Ascending aorta (tissue), 2 donors: ENCODE results near the gene LRP5. TPM values are rescaled to one million over a fixed set of nuclear protein-coding genes. Genes with fewer than 3 reads are reported as not detected.

Source experiments
- DNase-seq, 2 donors: peaks; one replicate each; pipeline ENCODE4 v3.0.0-alpha.2; 2019; ENCODE audit warnings: low spot score in 2 of 2
- H3K27ac ChIP-seq, 2 donors: fragments of 200-600 bp; sonication (generic); one replicate each; pipeline ENCODE4 v1.5.1; 2016 to 2017; ENCODE audit warnings: mild to moderate bottlenecking in 1 of 2
- H3K27me3 ChIP-seq: fragments of 200-600 bp; sonication (generic); one replicate; pipeline ENCODE4 v1.5.1; 2017
- H3K36me3 ChIP-seq, 2 donors: fragments of 200-600 bp; sonication (generic); one replicate each; pipeline ENCODE4 v1.5.1; 2016
- H3K4me1 ChIP-seq, 2 donors: fragments of 200-600 bp; sonication (generic); one replicate each; pipeline ENCODE4 v1.5.1; 2016 to 2017; ENCODE audit warnings: mild to moderate bottlenecking in 1 of 2
- H3K4me3 ChIP-seq, 2 donors: fragments of 200-600 bp; sonication (generic); one replicate each; pipeline ENCODE4 v1.5.1; 2016 to 2017; ENCODE audit warnings: mild to moderate bottlenecking in 1 of 2
- H3K9me3 ChIP-seq, 2 donors: fragments of 200-600 bp; sonication (generic); one replicate each; pipeline ENCODE4 v1.5.1; 2016
- intact Hi-C: fragments of 100-400 bp; cut with DNase I; formaldehyde crosslinking; loops from one replicate; pipeline ENCODE4 v1.15.1; 2023
- total RNA-seq: library from RNA; depleted of rRNA; stranded (reverse); fragments of >200 nt; gene quantifications from one replicate; pipeline ENCODE4 v1.1.0, GENCODE V29; 2016
- TF ChIP-seq, protein P1 (sequence below), 3 experiments: fragments of 200-600 bp in 2 of 3; fragments of 450-650 bp in 1 of 3; sonication (generic) in 2 of 3; IDR thresholded peaks; one replicate each; pipeline ENCODE4 v1.5.1; 2016 to 2019; ENCODE audit warnings: antibody characterized with exemption in 3 of 3, mild to moderate bottlenecking in 1 of 3, moderate library complexity in 1 of 3

Gene LRP5
- total RNA-seq, 1 donor from 2014 or later: 130 TPM

DNA sequence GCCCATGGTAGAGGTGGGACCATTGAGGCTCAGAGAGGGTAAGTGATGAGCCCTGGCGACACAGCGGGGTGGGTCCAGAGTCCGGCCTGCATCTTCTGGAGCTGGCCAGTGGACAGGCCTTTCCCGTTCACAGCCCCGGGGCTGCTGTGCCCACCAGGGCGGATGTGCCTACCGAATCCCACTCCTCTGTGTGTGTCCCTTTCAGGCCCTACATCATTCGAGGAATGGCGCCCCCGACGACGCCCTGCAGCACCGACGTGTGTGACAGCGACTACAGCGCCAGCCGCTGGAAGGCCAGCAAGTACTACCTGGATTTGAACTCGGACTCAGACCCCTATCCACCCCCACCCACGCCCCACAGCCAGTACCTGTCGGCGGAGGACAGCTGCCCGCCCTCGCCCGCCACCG lies 136.2 kb downstream of the LRP5 start:
- Histone ChIP-seq H3K9me3 (no peaks in the 10 kb centered on the region), H3K27me3 (no peaks in the 10 kb centered on the region), H3K4me1 (no peaks in the 10 kb centered on the region), H3K4me3 (no peak overlapping the region), H3K27ac (no peak overlapping the region), H3K36me3 (peaks cover 21 to 43% of the 10 kb centered on the region in 2 donors)
- DNase-seq: no peak
- TF ChIP-seq, protein P1, sequence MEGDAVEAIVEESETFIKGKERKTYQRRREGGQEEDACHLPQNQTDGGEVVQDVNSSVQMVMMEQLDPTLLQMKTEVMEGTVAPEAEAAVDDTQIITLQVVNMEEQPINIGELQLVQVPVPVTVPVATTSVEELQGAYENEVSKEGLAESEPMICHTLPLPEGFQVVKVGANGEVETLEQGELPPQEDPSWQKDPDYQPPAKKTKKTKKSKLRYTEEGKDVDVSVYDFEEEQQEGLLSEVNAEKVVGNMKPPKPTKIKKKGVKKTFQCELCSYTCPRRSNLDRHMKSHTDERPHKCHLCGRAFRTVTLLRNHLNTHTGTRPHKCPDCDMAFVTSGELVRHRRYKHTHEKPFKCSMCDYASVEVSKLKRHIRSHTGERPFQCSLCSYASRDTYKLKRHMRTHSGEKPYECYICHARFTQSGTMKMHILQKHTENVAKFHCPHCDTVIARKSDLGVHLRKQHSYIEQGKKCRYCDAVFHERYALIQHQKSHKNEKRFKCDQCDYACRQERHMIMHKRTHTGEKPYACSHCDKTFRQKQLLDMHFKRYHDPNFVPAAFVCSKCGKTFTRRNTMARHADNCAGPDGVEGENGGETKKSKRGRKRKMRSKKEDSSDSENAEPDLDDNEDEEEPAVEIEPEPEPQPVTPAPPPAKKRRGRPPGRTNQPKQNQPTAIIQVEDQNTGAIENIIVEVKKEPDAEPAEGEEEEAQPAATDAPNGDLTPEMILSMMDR (IDR thresholded peaks at IDR 0.05): no peak
- intact Hi-C loops: loop anchor here (5.0 to 10.0 kb wide), 2 partner anchors 231 to 434 kb away; partner anchors contain the start of gene ALDH3B1

DNA sequence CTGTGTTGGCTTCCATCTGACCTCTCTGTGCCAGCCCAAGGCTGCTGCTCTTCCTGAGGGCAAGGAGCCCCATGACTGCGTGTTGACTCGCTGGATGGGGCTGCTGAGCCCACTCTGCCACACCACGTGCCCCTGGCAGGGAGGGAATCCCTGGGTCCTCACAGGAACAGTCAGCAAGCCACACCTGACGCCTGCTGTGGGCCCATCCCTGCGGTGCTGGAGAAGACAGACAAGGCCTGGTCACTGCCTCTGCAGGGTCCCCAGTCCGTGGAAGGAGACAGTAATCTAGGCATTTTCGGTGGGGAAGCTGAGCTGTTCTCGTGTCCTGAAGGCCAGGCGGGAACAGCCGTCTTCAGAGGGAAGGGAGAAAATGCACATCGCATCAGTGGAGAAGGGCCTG lies 137.6 kb downstream of the LRP5 start:
- Histone ChIP-seq H3K27ac (no peak overlapping the region), H3K4me3 (no peak overlapping the region), H3K9me3 (no peaks in the 10 kb centered on the region), H3K36me3 (peaks cover 21 to 43% of the 10 kb centered on the region in 2 donors), H3K4me1 (no peaks in the 10 kb centered on the region), H3K27me3 (no peaks in the 10 kb centered on the region)
- DNase-seq: peak in 1 of 2 donors; percentile 60
- intact Hi-C loops: loop anchor here (5.0 to 10.0 kb wide), 2 partner anchors 233 to 435 kb away; partner anchors contain the start of gene ALDH3B1
- TF ChIP-seq, protein P1 (IDR thresholded peaks at IDR 0.05): no peak

DNA sequence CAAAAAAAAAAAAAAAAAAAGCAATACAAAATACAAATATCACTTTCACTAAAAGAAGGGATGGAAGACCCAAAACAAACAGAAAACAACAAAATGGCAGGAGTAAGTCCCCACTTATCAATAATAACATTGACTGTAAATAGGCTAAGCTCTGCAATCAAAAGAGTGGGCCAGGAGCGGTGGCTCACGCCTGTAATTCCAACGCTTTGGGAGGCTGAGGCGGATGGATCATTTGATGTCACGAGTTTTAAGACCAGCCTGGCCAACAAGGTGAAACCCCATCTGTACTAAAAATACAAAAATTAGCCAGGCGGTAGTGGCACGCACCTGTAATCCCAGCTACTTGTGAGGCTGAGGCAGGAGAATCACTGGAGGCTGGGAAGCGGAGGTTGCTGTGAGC lies 138.3 kb downstream of the LRP5 start:
- no peak for DNase-seq
- no peaks in the 10 kb centered on the region for H3K4me1 ChIP-seq
- H3K9me3 ChIP-seq: no peaks in the 10 kb centered on the region
- no peak overlapping the region for H3K27ac ChIP-seq
- TF ChIP-seq, protein P1 (IDR thresholded peaks at IDR 0.05): no peak
- H3K27me3 ChIP-seq: no peaks in the 10 kb centered on the region
- intact Hi-C loops: no loop called here
- H3K4me3 ChIP-seq: no peak overlapping the region
- H3K36me3 ChIP-seq: peaks cover 21 to 39% of the 10 kb centered on the region in 2 donors

- TF ChIP-seq, protein P1 (IDR thresholded peaks at IDR 0.05): no peak
- H3K9me3 ChIP-seq: no peaks in the 10 kb centered on the region
- intact Hi-C loops: no loop called here
- no peaks in the 10 kb centered on the region for H3K4me1 ChIP-seq
- H3K27ac ChIP-seq: no peak overlapping the region
- DNase-seq: peak in 1 of 2 donors; percentile 56
- no peak overlapping the region for H3K4me3 ChIP-seq
- H3K27me3 ChIP-seq: no peaks in the 10 kb centered on the region
- peaks cover 2 to 4% of the 10 kb centered on the region in 2 donors for H3K36me3 ChIP-seq
These were observed 142.4 kb downstream of the LRP5 start for GRCh38 chr11:68454767-68455166.

DNA sequence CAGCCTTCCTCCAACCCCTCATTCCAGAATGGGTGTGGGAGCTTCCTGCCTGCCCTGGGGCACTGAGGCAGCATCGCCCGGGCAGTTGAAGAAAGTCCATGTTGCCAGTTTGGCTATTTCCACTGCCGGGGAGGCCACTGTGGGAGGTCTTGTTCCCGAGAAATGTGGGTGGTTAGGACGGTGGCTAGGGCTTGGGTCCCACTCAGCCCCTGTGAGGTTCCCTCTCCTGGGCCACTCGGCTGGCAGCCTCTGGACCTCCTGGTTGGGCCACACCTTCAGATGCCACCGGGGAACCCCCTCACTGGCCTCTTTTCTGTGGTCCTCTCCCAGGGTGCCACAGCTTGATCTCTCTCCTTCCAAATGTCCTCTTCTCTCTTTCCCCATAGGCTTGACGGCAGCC lies 143.1 kb downstream of the LRP5 start:
- H3K4me3 ChIP-seq: no peak overlapping the region
- no peaks in the 10 kb centered on the region for H3K9me3 ChIP-seq
- no peak overlapping the region for H3K27ac ChIP-seq
- intact Hi-C loops: no loop called here
- TF ChIP-seq, protein P1 (IDR thresholded peaks at IDR 0.05): no peak
- H3K4me1 ChIP-seq: no peaks in the 10 kb centered on the region
- no peaks in the 10 kb centered on the region for H3K27me3 ChIP-seq
- H3K36me3 ChIP-seq: no peaks in the 10 kb centered on the region
- DNase-seq: no peak
